DND-41 (cell line): ENCODE results near the gene FHOD3.

Source experiments
- ATAC-seq: fragments of 200-7000 bp; cut with Tn5 transposase; 3 replicates; pipeline ENCODE4 v1.9.1; 2021; ENCODE audit warnings: low read depth; ENCODE audit not compliant: insufficient read depth
- DNase-seq: peaks from one replicate; pipeline ENCODE4 v3.0.0-alpha.2; 2020
- H2AFZ ChIP-seq: 2 replicates; pipeline ENCODE4 v1.6.0; 2012; ENCODE audit warnings: low read depth, low read length
- H3K27ac ChIP-seq: 2 replicates; pipeline ENCODE4 v1.5.1; 2012; ENCODE audit warnings: low read length, inconsistent platforms
- H3K27me3 ChIP-seq: fragments of 200-600 bp; sonication (generic); 2 replicates; pipeline ENCODE4 v1.6.0; 2012; ENCODE audit warnings: low read length, mild to moderate bottlenecking, inconsistent platforms; ENCODE audit not compliant: insufficient read depth, poor library complexity
- H3K36me3 ChIP-seq: 2 replicates; pipeline ENCODE4 v1.5.1; 2012; ENCODE audit warnings: low read length, inconsistent platforms; ENCODE audit not compliant: insufficient read depth
- H3K4me1 ChIP-seq: 2 replicates; pipeline ENCODE4 v1.5.1; 2012; ENCODE audit warnings: mild to moderate bottlenecking, low read length; ENCODE audit not compliant: insufficient read depth
- H3K4me2 ChIP-seq: 2 replicates; pipeline ENCODE4 v1.6.0; 2012; ENCODE audit warnings: mild to moderate bottlenecking, moderate library complexity, low read length, inconsistent platforms; ENCODE audit not compliant: insufficient read depth
- H3K4me3 ChIP-seq, 2 experiments: fragments of 200-600 bp in 1 of 2; shearing (Covaris generic) in 1 of 2; 2 replicates each; pipeline ENCODE4 v1.5.1; 2012 to 2016; ENCODE audit warnings: inconsistent platforms in 2 of 2, low read length in 2 of 2, mild to moderate bottlenecking in 2 of 2, low read depth in 1 of 2, moderate library complexity in 1 of 2
- H3K79me2 ChIP-seq: 2 replicates; pipeline ENCODE4 v1.6.0; 2012; ENCODE audit warnings: low read length, inconsistent platforms; ENCODE audit not compliant: insufficient read depth
- H3K9ac ChIP-seq: 2 replicates; pipeline ENCODE4 v1.6.0; 2012; ENCODE audit warnings: low read depth, mild to moderate bottlenecking, inconsistent platforms, low read length, moderate library complexity
- H3K9me3 ChIP-seq: 2 replicates; pipeline ENCODE4 v1.5.1; 2012; ENCODE audit warnings: low read length, moderate library complexity, mild to moderate bottlenecking, inconsistent platforms; ENCODE audit not compliant: insufficient read depth, severe bottlenecking
- H4K20me1 ChIP-seq: 2 replicates; pipeline ENCODE4 v1.6.0; 2012; ENCODE audit warnings: low read length; ENCODE audit not compliant: insufficient read depth
- EZH2 ChIP-seq: IDR thresholded peaks from 3 replicates; pipeline ENCODE4 v1.6.1; 2012; ENCODE audit warnings: borderline replicate concordance, low read depth, mild to moderate bottlenecking, moderate library complexity, low read length, inconsistent platforms; ENCODE audit not compliant: severe bottlenecking
- TF ChIP-seq, protein P1 (sequence below): IDR thresholded peaks from 2 replicates; pipeline ENCODE4 v1.5.1; 2012; ENCODE audit warnings: borderline replicate concordance, low read length, moderate library complexity, mild to moderate bottlenecking; ENCODE audit not compliant: poor library complexity, severe bottlenecking; ENCODE audit errors: extremely low read depth

The FHOD3 gene

DNA sequence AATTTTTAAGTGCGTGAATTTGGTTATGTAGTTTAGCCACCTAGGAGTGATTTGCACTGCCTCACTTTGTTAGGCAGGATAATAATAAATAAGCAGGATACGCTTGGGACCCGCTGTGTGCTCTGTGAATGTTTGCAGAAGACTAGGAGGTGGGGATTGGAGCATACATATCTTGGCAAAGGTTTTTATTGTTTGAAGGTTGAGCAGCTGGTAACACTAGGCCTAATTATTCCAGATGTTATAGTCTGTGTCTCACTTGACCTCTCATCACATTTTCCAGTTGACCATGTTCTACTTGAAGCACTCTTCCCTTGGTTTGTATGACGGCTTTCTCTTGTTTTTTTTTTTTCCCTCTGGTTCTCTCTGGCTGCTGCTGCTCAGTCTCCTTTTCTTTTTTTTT lies 42.7 kb downstream of the FHOD3 start:
- H3K9ac ChIP-seq, result no peak overlapping the region
- DNase-seq (no peak), ATAC-seq (no peak)
- no peaks in the 10 kb centered on the region for H3K79me2 ChIP-seq
- TF ChIP-seq EZH2, result no peak
- TF ChIP-seq, protein P1, sequence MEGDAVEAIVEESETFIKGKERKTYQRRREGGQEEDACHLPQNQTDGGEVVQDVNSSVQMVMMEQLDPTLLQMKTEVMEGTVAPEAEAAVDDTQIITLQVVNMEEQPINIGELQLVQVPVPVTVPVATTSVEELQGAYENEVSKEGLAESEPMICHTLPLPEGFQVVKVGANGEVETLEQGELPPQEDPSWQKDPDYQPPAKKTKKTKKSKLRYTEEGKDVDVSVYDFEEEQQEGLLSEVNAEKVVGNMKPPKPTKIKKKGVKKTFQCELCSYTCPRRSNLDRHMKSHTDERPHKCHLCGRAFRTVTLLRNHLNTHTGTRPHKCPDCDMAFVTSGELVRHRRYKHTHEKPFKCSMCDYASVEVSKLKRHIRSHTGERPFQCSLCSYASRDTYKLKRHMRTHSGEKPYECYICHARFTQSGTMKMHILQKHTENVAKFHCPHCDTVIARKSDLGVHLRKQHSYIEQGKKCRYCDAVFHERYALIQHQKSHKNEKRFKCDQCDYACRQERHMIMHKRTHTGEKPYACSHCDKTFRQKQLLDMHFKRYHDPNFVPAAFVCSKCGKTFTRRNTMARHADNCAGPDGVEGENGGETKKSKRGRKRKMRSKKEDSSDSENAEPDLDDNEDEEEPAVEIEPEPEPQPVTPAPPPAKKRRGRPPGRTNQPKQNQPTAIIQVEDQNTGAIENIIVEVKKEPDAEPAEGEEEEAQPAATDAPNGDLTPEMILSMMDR, result no peak
- H3K9me3 ChIP-seq, result no peaks in the 10 kb centered on the region
- H3K27me3 ChIP-seq, result no peaks in the 10 kb centered on the region
- H3K4me3 ChIP-seq, result no peak overlapping the region
- no peaks in the 10 kb centered on the region for H3K36me3 ChIP-seq
- no peaks in the 10 kb centered on the region for H4K20me1 ChIP-seq
- H3K4me1 ChIP-seq, result no peaks in the 10 kb centered on the region
- H3K27ac ChIP-seq, result no peak overlapping the region
- no peak overlapping the region for H2AFZ ChIP-seq
- no peak overlapping the region for H3K4me2 ChIP-seq

DNA sequence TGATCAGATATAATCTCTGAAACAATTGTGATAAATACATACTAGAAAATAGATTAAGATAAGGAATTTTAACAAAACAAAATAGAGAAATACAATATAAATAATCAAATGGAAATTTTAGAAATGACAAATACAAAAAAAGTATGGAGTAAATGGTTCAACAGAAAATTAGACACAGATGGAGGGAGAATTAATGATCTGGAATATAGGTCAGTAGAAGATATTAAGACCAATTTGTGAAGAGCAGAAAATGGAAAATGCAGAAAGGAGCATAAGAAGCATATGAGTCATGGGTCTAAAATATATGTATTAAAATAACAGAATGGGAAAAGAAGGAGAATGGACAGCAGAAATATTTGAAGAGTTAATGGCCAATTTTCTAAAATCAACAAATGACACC lies 44.4 kb downstream of the FHOD3 start:
- no peaks in the 10 kb centered on the region for H3K36me3 ChIP-seq
- H3K79me2 ChIP-seq, result no peaks in the 10 kb centered on the region
- TF ChIP-seq EZH2, result no peak
- TF ChIP-seq, protein P1, result no peak
- ATAC-seq (no peak), DNase-seq (no peak)
- H4K20me1 ChIP-seq, result no peaks in the 10 kb centered on the region
- H3K27me3 ChIP-seq, result no peaks in the 10 kb centered on the region
- H2AFZ ChIP-seq, result no peak overlapping the region
- no peaks in the 10 kb centered on the region for H3K4me1 ChIP-seq
- H3K4me2 ChIP-seq, result no peak overlapping the region
- no peak overlapping the region for H3K4me3 ChIP-seq
- H3K27ac ChIP-seq, result no peak overlapping the region
- H3K9ac ChIP-seq, result no peak overlapping the region
- H3K9me3 ChIP-seq, result no peaks in the 10 kb centered on the region

DNA sequence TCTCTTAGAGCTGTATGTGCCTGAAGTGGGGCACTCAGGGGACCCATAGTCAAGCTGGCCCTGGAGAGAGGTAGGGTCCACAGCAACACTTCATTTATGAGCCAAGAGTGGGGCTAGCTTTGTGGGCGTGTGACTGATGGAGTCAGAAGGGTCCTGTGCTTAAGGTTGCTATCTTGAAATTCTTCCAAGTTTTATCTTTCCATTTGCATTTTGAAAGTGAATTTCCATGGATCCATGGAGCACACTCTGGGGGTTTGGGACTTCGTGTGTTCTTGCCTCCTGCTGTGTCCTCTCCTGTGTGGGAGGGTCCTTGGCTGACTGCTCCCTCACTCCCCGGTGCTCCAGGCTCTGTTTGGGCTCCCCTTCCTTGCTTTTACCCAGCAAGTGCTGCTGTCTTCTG lies 50.8 kb downstream of the FHOD3 start:
- ATAC-seq (no peak), DNase-seq (no peak)
- Histone ChIP-seq H3K4me2 (no peak overlapping the region), H3K9ac (no peak overlapping the region), H3K79me2 (no peaks in the 10 kb centered on the region), H3K4me3 (no peak overlapping the region), H3K27ac (no peak overlapping the region), H3K9me3 (no peaks in the 10 kb centered on the region), H3K36me3 (no peaks in the 10 kb centered on the region), H3K27me3 (no peaks in the 10 kb centered on the region), H2AFZ (no peak overlapping the region), H3K4me1 (no peaks in the 10 kb centered on the region), H4K20me1 (no peaks in the 10 kb centered on the region)
- TF ChIP-seq, protein P1, result no peak
- no peak for TF ChIP-seq EZH2

DNA sequence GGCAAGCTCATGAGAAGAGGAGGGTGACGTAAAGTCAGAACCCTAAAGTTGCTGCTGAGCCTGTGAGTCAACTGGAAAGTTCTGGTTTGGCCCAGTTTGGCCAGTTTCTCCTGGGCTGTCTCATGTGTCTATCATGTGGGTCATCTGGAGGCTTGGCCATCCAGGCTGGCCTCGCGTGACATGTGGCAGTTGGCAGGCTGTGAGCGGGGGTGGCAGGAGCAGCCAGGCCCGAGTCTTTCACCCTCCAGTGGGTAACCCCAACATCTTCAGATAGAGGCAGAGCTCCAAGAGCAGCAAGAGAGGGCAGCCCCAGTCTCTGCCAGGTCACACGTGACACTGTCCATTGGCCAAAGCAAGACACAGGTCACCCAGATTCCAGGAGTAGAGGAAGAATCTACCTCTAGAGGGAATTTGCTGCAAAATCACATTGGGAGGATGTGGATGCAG lies 51.5 kb downstream of the FHOD3 start:
- Histone ChIP-seq H3K4me1 (no peaks in the 10 kb centered on the region), H3K9me3 (no peaks in the 10 kb centered on the region), H3K27ac (no peak overlapping the region), H3K27me3 (no peaks in the 10 kb centered on the region), H3K4me3 (no peak overlapping the region), H3K36me3 (no peaks in the 10 kb centered on the region), H2AFZ (no peak overlapping the region), H4K20me1 (no peaks in the 10 kb centered on the region), H3K9ac (no peak overlapping the region), H3K79me2 (no peaks in the 10 kb centered on the region), H3K4me2 (no peak overlapping the region)
- TF ChIP-seq EZH2, result no peak
- ATAC-seq, result no peak
- no peak for DNase-seq
